ENCODE results near the gene HAL. TPM values are rescaled to one million over a fixed set of nuclear protein-coding genes. Genes with fewer than 3 reads are reported as not detected.

Gene HAL
- total and polyA plus RNA-seq, 4 donors: 62.4 to 174 (median 119) TPM

GRCh38 chr12:96029826-96030225 lies 33.7 kb upstream of the HAL start:
- Histone ChIP-seq H3K36me3 (ENCODE audit: control insufficient read depth in 4 of 4, insufficient read depth in 3 of 4, low read depth in 1 of 4, low read length in 3 of 4) (peaks cover 0 to 20% (median 7%) of the 10 kb centered on the region in 4 donors), H3K27me3 (ENCODE audit: control insufficient read depth in 4 of 4, insufficient read depth in 4 of 4, low read length in 3 of 4) (no peaks in the 10 kb centered on the region), H3K9ac (ENCODE audit: low read depth in 1 of 2, low read length in 2 of 2) (no peak overlapping the region), H3K27ac (ENCODE audit: low read depth in 1 of 2, low read length in 2 of 2) (no peak overlapping the region), H3K4me3 (ENCODE audit: low read depth in 1 of 3, low read length in 3 of 3) (no peak overlapping the region), H3K9me3 (ENCODE audit: control insufficient read depth in 4 of 4, low read length in 3 of 4) (no peaks in the 10 kb centered on the region), H3K4me1 (ENCODE audit: control insufficient read depth in 4 of 4, insufficient read depth in 4 of 4, low read length in 3 of 4) (peaks cover 3 to 11% (median 8%) of the 10 kb centered on the region in 4 donors)
- DNase-seq (ENCODE audit: low spot score): no peak
- TF ChIP-seq ZBTB33 (IDR thresholded peaks at IDR 0.05) (no peak), YY1 (IDR thresholded peaks at IDR 0.05) (no peak), CTCF (IDR thresholded peaks at IDR 0.05; ENCODE audit: low read depth, low read length, missing input control) (no peak), TAF1 (conservative IDR thresholded peaks at IDR 0.05) (no peak), ATF3 (IDR thresholded peaks at IDR 0.05) (no peak), RXRA (IDR thresholded peaks at IDR 0.05) (no peak), SP1 (IDR thresholded peaks at IDR 0.05) (no peak), HNF4G (IDR thresholded peaks at IDR 0.05) (no peak), JUND (IDR thresholded peaks at IDR 0.05) (no peak), NR2F2 (IDR thresholded peaks at IDR 0.05) (no peak), HNF4A (conservative IDR thresholded peaks at IDR 0.05) (no peak), MAX (IDR thresholded peaks at IDR 0.05) (no peak), RAD21 (IDR thresholded peaks at IDR 0.05) (no peak), FOXA1 (IDR thresholded peaks at IDR 0.05) (no peak), REST (IDR thresholded peaks at IDR 0.05) (no peak), EGR1 (IDR thresholded peaks at IDR 0.05; ENCODE audit: low read depth in 2 of 2) (no peak), FOXA2 (IDR thresholded peaks at IDR 0.05) (no peak), GABPA (IDR thresholded peaks at IDR 0.05 in 1 of 2, conservative IDR thresholded peaks at IDR 0.05 in 1 of 2) (no peak)
- WGBS: 90% methylated on average over 2 of the region's 2 CpGs
